RWPE1 (cell line): ENCODE data around the gene ATAD3C.
A peak's percentile ranks its signal among the peaks of the same experiment; 100 is the strongest.
"Not testable (repeated sequence)": the region's sequence is repeated elsewhere in the genome, so short reads cannot be mapped to it uniquely, and the experiment has no call there.

Experiments
- CTCF ChIA-PET: fragments of 350-600 bp; sonication (Branson Sonifier 250); formaldehyde crosslinking; extraction: SDS; loops from one replicate; lab custom pipeline; 2021; lab: Yijun Ruan, JAX
- POLR2A ChIA-PET: fragments of 400-600 bp; formaldehyde crosslinking; extraction: SDS; loops from one replicate; lab custom pipeline; 2020; ENCODE audit warnings: antibody characterized with exemption; ENCODE audit not compliant: low non-redundant PET; lab: Yijun Ruan, JAX
- DNase-seq: peaks from one replicate; pipeline ENCODE4 v3.0.0; 2012; ENCODE audit warnings: low spot score
- H3K27ac ChIP-seq: fragments of 450-650 bp; 2 replicates; pipeline ENCODE4 v1.5.1; 2017
- TF ChIP-seq, protein P1 (sequence below): fragments of 450-650 bp; conservative IDR thresholded peaks from 2 replicates; pipeline ENCODE4 v1.5.1; 2017; ENCODE audit warnings: low read depth, mild to moderate bottlenecking

The ATAD3C gene

GRCh38 chr1:1451696-1452364, 2.3 kb downstream of the ATAD3C start:
- ChIA-PET POLR2A (no interaction called here), CTCF (no interaction called here)
- no peak for DNase-seq
- peak overlapping the region; percentile 11; the same call in 1 of the 2 replicates for H3K27ac ChIP-seq
- TF ChIP-seq, protein P1, sequence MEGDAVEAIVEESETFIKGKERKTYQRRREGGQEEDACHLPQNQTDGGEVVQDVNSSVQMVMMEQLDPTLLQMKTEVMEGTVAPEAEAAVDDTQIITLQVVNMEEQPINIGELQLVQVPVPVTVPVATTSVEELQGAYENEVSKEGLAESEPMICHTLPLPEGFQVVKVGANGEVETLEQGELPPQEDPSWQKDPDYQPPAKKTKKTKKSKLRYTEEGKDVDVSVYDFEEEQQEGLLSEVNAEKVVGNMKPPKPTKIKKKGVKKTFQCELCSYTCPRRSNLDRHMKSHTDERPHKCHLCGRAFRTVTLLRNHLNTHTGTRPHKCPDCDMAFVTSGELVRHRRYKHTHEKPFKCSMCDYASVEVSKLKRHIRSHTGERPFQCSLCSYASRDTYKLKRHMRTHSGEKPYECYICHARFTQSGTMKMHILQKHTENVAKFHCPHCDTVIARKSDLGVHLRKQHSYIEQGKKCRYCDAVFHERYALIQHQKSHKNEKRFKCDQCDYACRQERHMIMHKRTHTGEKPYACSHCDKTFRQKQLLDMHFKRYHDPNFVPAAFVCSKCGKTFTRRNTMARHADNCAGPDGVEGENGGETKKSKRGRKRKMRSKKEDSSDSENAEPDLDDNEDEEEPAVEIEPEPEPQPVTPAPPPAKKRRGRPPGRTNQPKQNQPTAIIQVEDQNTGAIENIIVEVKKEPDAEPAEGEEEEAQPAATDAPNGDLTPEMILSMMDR: no peak

- DNase-seq, POLR2A ChIA-PET, CTCF ChIA-PET: not testable (repeated sequence)
- peak overlapping the region; percentile 11; the same call in 1 of the 2 replicates for H3K27ac ChIP-seq
Measured at GRCh38 chr1:1452365-1452739, 2.9 kb downstream of the ATAD3C start.

GRCh38 chr1:1452882-1453281, 3.4 kb downstream of the ATAD3C start:
- DNase-seq: no peak
- H3K27ac ChIP-seq: 0 out of 2 replicates have a peak overlapping the region, but pooled peaks have one; percentile 11
- CTCF ChIA-PET: no interaction called here
- TF ChIP-seq, protein P1: no peak
- POLR2A ChIA-PET: no interaction called here

- H3K27ac ChIP-seq, CTCF ChIA-PET, DNase-seq: not testable (repeated sequence)
- POLR2A ChIA-PET: interaction anchor here (0.6 kb wide), 1 partner anchor 11 kb away, joined by 3 read pairs; no protein-coding TSS in a partner anchor
Measured at GRCh38 chr1:1454286-1455056, 5.0 kb downstream of the ATAD3C start.

GRCh38 chr1:1455366-1455884, 5.9 kb downstream of the ATAD3C start:
- TF ChIP-seq, protein P1: no peak
- ChIA-PET POLR2A (interaction anchor here (0.6 kb wide), 1 partner anchor 12 kb away, joined by 3 read pairs; no protein-coding TSS in a partner anchor), CTCF (interaction anchor here (0.6 to 0.7 kb wide), 2 partner anchors 32 to 49 kb away, joined by 3 read pairs; no protein-coding TSS in a partner anchor)
- no peak overlapping the region for H3K27ac ChIP-seq
- no peak for DNase-seq

GRCh38 chr1:1455934-1456333, 6.4 kb downstream of the ATAD3C start:
- CTCF ChIA-PET: interaction anchor here (0.6 kb wide), 1 partner anchor 48 kb away, joined by 3 read pairs; no protein-coding TSS in a partner anchor
- POLR2A ChIA-PET, H3K27ac ChIP-seq, DNase-seq: not testable (repeated sequence)

GRCh38 chr1:1456683-1457255, 7.3 kb downstream of the ATAD3C start:
- DNase-seq, H3K27ac ChIP-seq, POLR2A ChIA-PET: not testable (repeated sequence)
- CTCF ChIA-PET: interaction anchor here (0.6 kb wide), 1 partner anchor 48 kb away, joined by 3 read pairs; no protein-coding TSS in a partner anchor

DNA sequence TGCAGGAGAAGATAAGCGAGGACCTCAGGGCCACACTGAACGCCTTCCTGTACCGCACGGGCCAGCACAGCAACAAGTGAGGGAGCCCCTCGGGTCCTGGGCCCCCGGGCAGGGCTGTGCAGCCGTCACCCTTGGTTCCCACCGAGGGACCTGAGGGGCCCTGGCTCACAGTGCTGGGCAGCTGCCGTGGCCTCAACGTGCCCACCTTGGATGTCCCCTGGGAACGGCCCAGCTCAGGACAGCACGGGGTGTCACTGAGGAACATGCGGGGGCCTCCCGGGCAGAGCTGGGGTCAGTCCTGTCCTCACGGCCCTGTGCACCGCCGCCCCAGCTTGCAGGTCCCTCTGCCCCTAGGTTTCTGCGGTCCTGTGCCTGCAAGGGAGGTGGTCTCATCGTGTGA, 9.7 kb downstream of the ATAD3C start:
- POLR2A ChIA-PET, CTCF ChIA-PET, H3K27ac ChIP-seq, DNase-seq: not testable (repeated sequence)

DNA sequence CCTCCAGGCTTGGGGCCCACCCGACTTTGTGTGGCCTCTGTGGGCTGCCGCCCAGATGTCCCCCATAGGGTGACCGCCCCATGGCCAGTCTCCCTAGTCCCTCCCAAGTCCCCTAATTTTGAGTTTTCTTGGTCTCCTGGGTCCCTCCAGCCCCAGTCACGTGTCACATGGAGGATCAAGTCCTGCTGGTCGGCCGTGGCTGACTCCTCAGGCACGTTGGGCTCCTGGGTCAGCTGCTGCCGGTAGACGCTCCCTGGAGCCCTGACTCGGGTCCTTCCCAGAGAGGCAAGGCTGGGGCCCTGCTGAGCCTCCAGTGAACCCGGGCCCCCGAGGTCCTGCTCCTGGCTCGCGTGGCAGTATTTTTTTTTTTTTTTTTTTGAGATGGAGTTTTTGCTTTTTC, 10.2 kb downstream of the ATAD3C start:
- H3K27ac ChIP-seq, CTCF ChIA-PET, POLR2A ChIA-PET, DNase-seq: not testable (repeated sequence)
